Measurements from ENCODE around the gene APOB. TPM values are rescaled to one million over a fixed set of nuclear protein-coding genes. Genes with fewer than 3 reads are reported as not detected.

Gene APOB
- total and polyA plus RNA-seq, 2 of the 13 experiments (the other 11 are each of a cell fraction or from before 2014, with no cell fraction given): 1,569 to 2,515 TPM

- TF ChIP-seq SMC3 (IDR thresholded peaks at IDR 0.05; ENCODE audit: low read length) (peak; percentile 92; the same call in 1 of the 2 replicates), TFDP1 (CRISPR knock-in tag; IDR thresholded peaks at IDR 0.05; ENCODE audit: borderline replicate concordance) (peak; percentile 75; the same call in 1 of the 2 replicates), ZSCAN5A (CRISPR knock-in tag; IDR thresholded peaks at IDR 0.05; ENCODE audit: borderline replicate concordance) (peak; percentile 57), SNAPC4 (CRISPR knock-in tag; IDR thresholded peaks at IDR 0.05) (peak; percentile 97), CCDC6 (CRISPR knock-in tag; IDR thresholded peaks at IDR 0.05) (peak; percentile 79), SKIL (CRISPR knock-in tag; IDR thresholded peaks at IDR 0.05; ENCODE audit: borderline replicate concordance) (peak; percentile 93), EHMT2 (IDR thresholded peaks at IDR 0.05; ENCODE audit: borderline replicate concordance, low read depth, low read length) (no peak), NFIB (CRISPR knock-in tag; IDR thresholded peaks at IDR 0.05; ENCODE audit: borderline replicate concordance) (no peak), YEATS4 (CRISPR knock-in tag; IDR thresholded peaks at IDR 0.05; ENCODE audit: borderline replicate concordance) (no peak; the same call in 1 of the 2 replicates), CBX5 (CRISPR knock-in tag; IDR thresholded peaks at IDR 0.05; ENCODE audit: borderline replicate concordance) (peak; percentile 96; the same call in 1 of the 2 replicates), IRF1 (CRISPR knock-in tag; IDR thresholded peaks at IDR 0.05; ENCODE audit: low read depth) (no peak), ATAD3A (CRISPR knock-in tag; IDR thresholded peaks at IDR 0.05) (0 out of 2 replicates have a peak, but pooled peaks have one; percentile 31), CHD4 (IDR thresholded peaks at IDR 0.05; ENCODE audit: borderline replicate concordance, low read length) (no peak), SALL2 (CRISPR knock-in tag; IDR thresholded peaks at IDR 0.05) (0 out of 2 replicates have a peak, but pooled peaks have one; percentile 49), ZMAT3 (CRISPR knock-in tag; conservative IDR thresholded peaks at IDR 0.05) (no peak; the same call in 1 of the 2 replicates), MXI1 (IDR thresholded peaks at IDR 0.05; ENCODE audit: borderline replicate concordance, low read depth, low read length) (peak; percentile 90; the same call in 2 of the 3 replicates), ZNF557 (CRISPR knock-in tag; IDR thresholded peaks at IDR 0.05) (no peak)
Measured at GRCh38 chr2:21042958-21043743, 722 bp downstream of the APOB start (continued).

Data from HepG2 (cell line).